Retinal pigment epithelial cell (primary cell): Measurements from ENCODE around the gene LRPAP1.
A peak's percentile ranks its signal among the peaks of the same experiment; 100 is the strongest.
"Not testable (repeated sequence)": the region's sequence is repeated elsewhere in the genome, so short reads cannot be mapped to it uniquely, and the experiment has no call there.

Experiments used
- DNase-seq: peaks from one replicate; pipeline ENCODE4 v3.0.0-alpha.2; 2010; ENCODE audit warnings: low read depth
- H3K4me3 ChIP-seq: 2 replicates; pipeline ENCODE4 v1.5.1; 2011; ENCODE audit warnings: mild to moderate bottlenecking, low read length, control low read depth, moderate library complexity
- CTCF ChIP-seq: conservative IDR thresholded peaks from 2 replicates; pipeline ENCODE4 v1.5.1; 2011; ENCODE audit warnings: low read depth, low read length, control low read depth, inconsistent platforms

LRPAP1 gene

GRCh38 chr4:3572363-3572762 is 40.1 kb upstream of the LRPAP1 start:
- DNase-seq: no peak
- peak; percentile 5 for TF ChIP-seq CTCF
- no peak overlapping the region for H3K4me3 ChIP-seq

- no peak overlapping the region for H3K4me3 ChIP-seq
- no peak for TF ChIP-seq CTCF
- no peak for DNase-seq
Measured at GRCh38 chr4:3571921-3572320, 39.7 kb upstream of the LRPAP1 start.

- H3K4me3 ChIP-seq, DNase-seq: not testable (repeated sequence)
Measured at GRCh38 chr4:3570923-3571322, 38.7 kb upstream of the LRPAP1 start.

- not testable (repeated sequence) for H3K4me3 ChIP-seq, DNase-seq
Measured at GRCh38 chr4:3569611-3570010, 37.4 kb upstream of the LRPAP1 start.

- not testable (repeated sequence) for H3K4me3 ChIP-seq, DNase-seq
Measured at GRCh38 chr4:3566701-3567100, 34.5 kb upstream of the LRPAP1 start.

- not testable (repeated sequence) for DNase-seq, H3K4me3 ChIP-seq
Measured at GRCh38 chr4:3566301-3566700, 34.1 kb upstream of the LRPAP1 start.

- H3K4me3 ChIP-seq, DNase-seq: not testable (repeated sequence)
Measured at GRCh38 chr4:3564948-3565347, 32.7 kb upstream of the LRPAP1 start.

GRCh38 chr4:3563403-3563802 is 31.2 kb upstream of the LRPAP1 start:
- no peak for TF ChIP-seq CTCF
- no peak for DNase-seq
- no peak overlapping the region for H3K4me3 ChIP-seq

GRCh38 chr4:3562127-3562526 is 29.9 kb upstream of the LRPAP1 start:
- not testable (repeated sequence) for H3K4me3 ChIP-seq, DNase-seq

GRCh38 chr4:3560465-3560864 is 28.2 kb upstream of the LRPAP1 start:
- DNase-seq, H3K4me3 ChIP-seq: not testable (repeated sequence)

GRCh38 chr4:3559381-3560290 is 27.4 kb upstream of the LRPAP1 start:
- not testable (repeated sequence) for H3K4me3 ChIP-seq, DNase-seq

GRCh38 chr4:3558514-3558836 is 26.3 kb upstream of the LRPAP1 start:
- DNase-seq, H3K4me3 ChIP-seq: not testable (repeated sequence)

- H3K4me3 ChIP-seq, DNase-seq: not testable (repeated sequence)
Measured at GRCh38 chr4:3557676-3558513, 25.7 kb upstream of the LRPAP1 start.

GRCh38 chr4:3557088-3557492 is 24.9 kb upstream of the LRPAP1 start:
- not testable (repeated sequence) for DNase-seq, H3K4me3 ChIP-seq

GRCh38 chr4:3556244-3556867 is 24.1 kb upstream of the LRPAP1 start:
- not testable (repeated sequence) for DNase-seq, H3K4me3 ChIP-seq
